ENCODE data around the gene HCCS. TPM values are rescaled to one million over a fixed set of nuclear protein-coding genes. Genes with fewer than 3 reads are reported as not detected.

The HCCS gene
- total and polyA plus RNA-seq, 2 of the 8 experiments (the other 6 are each of a cell fraction or from before 2014, with no cell fraction given): 11.9 to 29.9 TPM

DNA sequence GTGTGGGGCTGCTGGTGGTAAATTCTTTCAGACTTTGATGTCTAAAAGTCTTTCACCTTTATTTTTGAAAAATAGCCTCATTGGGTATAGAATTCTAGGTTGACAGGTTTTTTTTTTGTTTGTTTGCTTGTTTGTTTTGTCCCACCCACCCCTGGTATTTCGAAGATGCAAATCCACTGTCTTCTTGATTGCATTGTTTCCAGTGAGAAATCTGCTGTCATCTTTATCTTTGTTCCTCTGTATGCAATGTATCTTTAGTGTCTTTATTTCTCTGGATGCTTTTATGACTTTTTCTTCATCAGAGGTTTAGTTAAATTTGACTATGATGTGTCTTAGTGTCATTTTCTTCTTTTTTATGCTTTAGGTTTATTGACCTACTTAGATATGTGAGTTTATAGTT lies 21.3 kb upstream of the HCCS start:
- Histone ChIP-seq H3K56ac (replicated peaks; ENCODE audit: insufficient read length, low read depth, low read length) (no peak overlapping the region), H3K18ac (ENCODE audit: extremely low read depth, low read length) (no peak overlapping the region), H3K27me3 (replicated peaks in 1 of 4; ENCODE audit: control insufficient read depth in 3 of 4, extremely low read depth in 1 of 4, insufficient read depth in 3 of 4, low read length in 3 of 4) (no peaks in the 10 kb centered on the region), H3K9ac (replicated peaks in 1 of 4; ENCODE audit: extremely low read depth in 1 of 4, low read depth in 3 of 4, low read length in 3 of 4) (no peak overlapping the region), H3K4ac (replicated peaks; ENCODE audit: insufficient read length, low read depth, low read length) (no peak overlapping the region), H3K9me3 (ENCODE audit: insufficient read depth in 2 of 2, low read depth in 1 of 2, low read length in 1 of 2) (0 out of 4 replicates have a peak, but pooled peaks cover 0 to 2% of the 10 kb centered on the region in 2 experiments), H2BK120ac (replicated peaks; ENCODE audit: low read depth, low read length) (no peak overlapping the region), H3K4me1 (replicated peaks in 1 of 4; ENCODE audit: control insufficient read depth in 3 of 4, insufficient read depth in 4 of 4, low read length in 3 of 4) (no peaks in the 10 kb centered on the region), H2BK15ac (ENCODE audit: low read length) (no peak overlapping the region), H2AFZ (ENCODE audit: low read length) (no peak overlapping the region), H3K14ac (ENCODE audit: insufficient read length) (no peak overlapping the region), H3K23ac (ENCODE audit: insufficient read length) (no peak overlapping the region), H4K5ac (ENCODE audit: insufficient read length, low read depth, low read length) (no peak overlapping the region), H2BK20ac (ENCODE audit: low read length) (no peak overlapping the region), H3K23me2 (ENCODE audit: low read depth, low read length) (no peaks in the 10 kb centered on the region; the same call in 1 of the 2 replicates), H3K27ac (ENCODE audit: low read depth, low read length) (no peak overlapping the region), H4K8ac (ENCODE audit: extremely low read depth, insufficient read depth, low read length) (no peak overlapping the region), H3K4me2 (ENCODE audit: insufficient read depth in 1 of 2, low read depth in 2 of 2, low read length in 2 of 2) (no peak overlapping the region), H4K20me1 (replicated peaks in 1 of 2; ENCODE audit: control insufficient read depth in 1 of 2, insufficient read depth in 2 of 2, low read length in 2 of 2) (no peaks in the 10 kb centered on the region), H2AK5ac (ENCODE audit: low read depth, low read length) (no peak overlapping the region), H2BK5ac (ENCODE audit: low read depth, low read length) (no peak overlapping the region), H3K79me1 (ENCODE audit: low read depth, low read length) (no peaks in the 10 kb centered on the region), H2BK12ac (ENCODE audit: low read depth, low read length) (no peak overlapping the region), H3K79me2 (ENCODE audit: control insufficient read depth in 1 of 2, insufficient read depth in 2 of 2, low read length in 2 of 2) (no peaks in the 10 kb centered on the region), H3K36me3 (ENCODE audit: control insufficient read depth in 2 of 4, insufficient read depth in 4 of 4, low read length in 3 of 4) (no peaks in the 10 kb centered on the region), H3K4me3 (ENCODE audit: extremely low read depth in 1 of 4, insufficient read depth in 2 of 4, low read depth in 3 of 4, low read length in 4 of 4) (no peak overlapping the region), H4K91ac (replicated peaks; ENCODE audit: insufficient read length, low read length) (no peak overlapping the region)
- FAIRE-seq: no peak
- POLR2A ChIA-PET (ENCODE audit: partially characterized antibody): no interaction called here
- no peak for TF ChIP-seq GTF2F1 (IDR thresholded peaks at IDR 0.05; ENCODE audit: borderline replicate concordance, low read depth, low read length)
- TF ChIP-seq, protein P1, sequence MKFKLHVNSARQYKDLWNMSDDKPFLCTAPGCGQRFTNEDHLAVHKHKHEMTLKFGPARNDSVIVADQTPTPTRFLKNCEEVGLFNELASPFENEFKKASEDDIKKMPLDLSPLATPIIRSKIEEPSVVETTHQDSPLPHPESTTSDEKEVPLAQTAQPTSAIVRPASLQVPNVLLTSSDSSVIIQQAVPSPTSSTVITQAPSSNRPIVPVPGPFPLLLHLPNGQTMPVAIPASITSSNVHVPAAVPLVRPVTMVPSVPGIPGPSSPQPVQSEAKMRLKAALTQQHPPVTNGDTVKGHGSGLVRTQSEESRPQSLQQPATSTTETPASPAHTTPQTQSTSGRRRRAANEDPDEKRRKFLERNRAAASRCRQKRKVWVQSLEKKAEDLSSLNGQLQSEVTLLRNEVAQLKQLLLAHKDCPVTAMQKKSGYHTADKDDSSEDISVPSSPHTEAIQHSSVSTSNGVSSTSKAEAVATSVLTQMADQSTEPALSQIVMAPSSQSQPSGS (IDR thresholded peaks at IDR 0.05; ENCODE audit: low read length): no peak
- TF ChIP-seq, protein P2, sequence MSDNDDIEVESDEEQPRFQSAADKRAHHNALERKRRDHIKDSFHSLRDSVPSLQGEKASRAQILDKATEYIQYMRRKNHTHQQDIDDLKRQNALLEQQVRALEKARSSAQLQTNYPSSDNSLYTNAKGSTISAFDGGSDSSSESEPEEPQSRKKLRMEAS (IDR thresholded peaks at IDR 0.05): no peak
- CTCF ChIA-PET (ENCODE audit: partially characterized antibody): no interaction called here
- no peak for DNase-seq (ENCODE audit: low read depth in 1 of 2, low spot score in 2 of 2)
- WGBS, 2 experiments (ENCODE audit: extremely low coverage in 1 of 2, insufficient coverage in 1 of 2, insufficient read length in 1 of 2, insufficient replicate concordance in 2 of 2, low coverage in 1 of 2, low lambda C conversion rate in 2 of 2, missing lambda C conversion rate in 1 of 2): 80% methylated on average over 1 of the region's 1 CpG; no CpG with 5 or more reads in 1 of the 2 experiments

Measured in H1 (cell line).